Measurements from ENCODE around the gene EHD4. TPM values are rescaled to one million over a fixed set of nuclear protein-coding genes. Genes with fewer than 3 reads are reported as not detected.
A peak's percentile ranks its signal among the peaks of the same experiment; 100 is the strongest.

The EHD4 gene
- total RNA-seq, 4 donors from 2014 or later = 10.0 to 25.4 (median 20.3) TPM

GRCh38 chr15:41881920-41882688 is 90.3 kb downstream of the EHD4 start:
- TF ChIP-seq POLR2A (IDR thresholded peaks at IDR 0.05) (no peak), POLR2AphosphoS5 (IDR thresholded peaks at IDR 0.05) (no peak), CTCF (IDR thresholded peaks at IDR 0.05) (no peak), EP300 (IDR thresholded peaks at IDR 0.05) (no peak)
- ATAC-seq = peak; percentile 14
- Histone ChIP-seq H3K27me3 (peaks cover 26% of the 10 kb centered on the region), H3K9me3 (no peaks in the 10 kb centered on the region), H3K36me3 (no peaks in the 10 kb centered on the region), H3K27ac (no peak overlapping the region), H3K4me1 (peaks cover 0 to 18% (median 11%) of the 10 kb centered on the region in 3 donors), H3K4me3 (peak overlapping the region; percentile 3 to 47)
- no CpG with 5 or more reads among the region's 81 CpGs for WGBS, 2 donors (ENCODE audit: low coverage in 1 of 2)

GRCh38 chr15:41881550-41881919 is 90.8 kb downstream of the EHD4 start:
- TF ChIP-seq POLR2AphosphoS5 (IDR thresholded peaks at IDR 0.05) (no peak), EP300 (IDR thresholded peaks at IDR 0.05) (no peak), POLR2A (IDR thresholded peaks at IDR 0.05) (no peak), CTCF (IDR thresholded peaks at IDR 0.05) (no peak)
- H3K4me1 ChIP-seq = peaks cover 0 to 18% (median 11%) of the 10 kb centered on the region in 3 donors
- no peak overlapping the region for H3K27ac ChIP-seq
- peak; percentile 9 for ATAC-seq
- H3K36me3 ChIP-seq = no peaks in the 10 kb centered on the region
- no peaks in the 10 kb centered on the region for H3K9me3 ChIP-seq
- 80% methylated on average over 1 of the region's 10 CpGs; no CpG with 5 or more reads in 1 of the 2 donors for WGBS, 2 donors (ENCODE audit: low coverage in 1 of 2)
- peak overlapping the region in 1 of 2 donors; percentile 47 for H3K4me3 ChIP-seq
- H3K27me3 ChIP-seq = peaks cover 26% of the 10 kb centered on the region

- no peak for ATAC-seq
- no CpG with 5 or more reads among the region's 8 CpGs for WGBS, 2 donors (ENCODE audit: low coverage in 1 of 2)
Observed at GRCh38 chr15:41881086-41881485, 91.3 kb downstream of the EHD4 start.

GRCh38 chr15:41880156-41880877 is 92.0 kb downstream of the EHD4 start:
- Histone ChIP-seq H3K4me3 (no peak overlapping the region), H3K9me3 (no peaks in the 10 kb centered on the region), H3K27me3 (peaks cover 26% of the 10 kb centered on the region), H3K36me3 (no peaks in the 10 kb centered on the region), H3K4me1 (peaks cover 0 to 18% (median 11%) of the 10 kb centered on the region in 3 donors), H3K27ac (no peak overlapping the region)
- 80 to 100% methylated on average over 2 to 5 of the region's 10 CpGs for WGBS, 2 donors (ENCODE audit: low coverage in 1 of 2)
- no peak for ATAC-seq
- TF ChIP-seq POLR2AphosphoS5 (IDR thresholded peaks at IDR 0.05) (no peak), CTCF (IDR thresholded peaks at IDR 0.05) (no peak), EP300 (IDR thresholded peaks at IDR 0.05) (no peak), POLR2A (IDR thresholded peaks at IDR 0.05) (no peak)

More at GRCh38 chr15:41881086-41881485, 91.3 kb downstream of the EHD4 start:
- Histone ChIP-seq H3K4me1 (peaks cover 0 to 18% (median 11%) of the 10 kb centered on the region in 3 donors), H3K4me3 (no peak overlapping the region), H3K36me3 (no peaks in the 10 kb centered on the region), H3K27ac (no peak overlapping the region), H3K9me3 (no peaks in the 10 kb centered on the region), H3K27me3 (peaks cover 26% of the 10 kb centered on the region)
- TF ChIP-seq POLR2A (IDR thresholded peaks at IDR 0.05) (no peak), CTCF (IDR thresholded peaks at IDR 0.05) (no peak), POLR2AphosphoS5 (IDR thresholded peaks at IDR 0.05) (no peak), EP300 (IDR thresholded peaks at IDR 0.05) (no peak)

Measured in gastroesophageal sphincter (tissue), 4 donors.